Endothelial cell of umbilical vein (primary cell): Measurements from ENCODE around the gene PEDS1. TPM values are rescaled to one million over a fixed set of nuclear protein-coding genes. Genes with fewer than 3 reads are reported as not detected.

Experiments
- BruUV-seq: library from RNA; stranded (reverse); fragments of 400-500 nt; replicated peaks from 2 replicates; lab custom pipeline; 2021; lab: Mats Ljungman, UMichigan
- CTCF ChIA-PET: fragments of 300-600, 350-600 bp; sonication (Branson Sonifier 250); formaldehyde crosslinking; loops from one replicate; lab custom pipeline; 2021; ENCODE audit warnings: antibody characterized with exemption, inconsistent platforms; lab: Charles Lee
- POLR2A ChIA-PET: fragments of 300-600, 350-600 bp; sonication (Branson Sonifier 250); formaldehyde crosslinking; loops from one replicate; lab custom pipeline; 2021; ENCODE audit warnings: antibody characterized with exemption, inconsistent platforms; lab: Charles Lee
- DNase-seq: peaks from one replicate; pipeline ENCODE4 v3.0.0-alpha.2; 2011; ENCODE audit warnings: low read depth, low spot score
- FAIRE-seq: peaks from 2 replicates; lab custom pipeline; 2011; peaks lifted over from hg19 to GRCh38; lab: Jason Lieb, UNC
- H2AFZ ChIP-seq: 2 replicates; pipeline ENCODE4 v1.6.0; 2012; ENCODE audit warnings: low read depth, low read length, control low read depth, inconsistent platforms
- H3K27ac ChIP-seq: 2 replicates; pipeline ENCODE4 v1.5.1; 2011; ENCODE audit warnings: low read depth, mild to moderate bottlenecking, control low read depth, low read length, moderate library complexity; ENCODE audit not compliant: insufficient read depth
- H3K27me3 ChIP-seq, 2 experiments: 2 replicates each; pipeline versions ENCODE4 v1.6.0 to v1.6.1; 2011; ENCODE audit warnings: low read length in 2 of 2, mixed read lengths in 1 of 2; ENCODE audit not compliant: control insufficient read depth in 2 of 2, insufficient read depth in 2 of 2
- H3K36me3 ChIP-seq, 2 experiments: 2 replicates in 1 of 2; 3 replicates in 1 of 2; pipeline ENCODE4 v1.5.1; 2011; ENCODE audit warnings: low read length in 2 of 2, mild to moderate bottlenecking in 1 of 2, moderate library complexity in 1 of 2; ENCODE audit not compliant: control insufficient read depth in 2 of 2, insufficient read depth in 2 of 2; ENCODE audit errors: extremely low read depth in 1 of 2
- H3K4me1 ChIP-seq: 3 replicates; pipeline ENCODE4 v1.5.1; 2011; ENCODE audit warnings: mild to moderate bottlenecking, low read length; ENCODE audit not compliant: control insufficient read depth, insufficient read depth; ENCODE audit errors: extremely low read depth
- H3K4me2 ChIP-seq: 2 replicates; pipeline ENCODE4 v1.6.1; 2011; ENCODE audit warnings: low read length, control low read depth, mixed read lengths; ENCODE audit not compliant: insufficient read depth
- H3K4me3 ChIP-seq, 3 experiments: fragments of 200-600 bp in 1 of 3; sonication (generic), shearing (Covaris generic) in 1 of 3; replicated peaks in 1 of 3; 2 replicates each; pipeline ENCODE4 v1.5.1; 2011 to 2016; ENCODE audit warnings: control low read depth in 3 of 3, low read length in 3 of 3, mild to moderate bottlenecking in 2 of 3, inconsistent platforms in 1 of 3, low read depth in 1 of 3, moderate library complexity in 1 of 3; ENCODE audit not compliant: insufficient read depth in 1 of 3
- H3K79me2 ChIP-seq: 2 replicates; pipeline ENCODE4 v1.6.0; 2012; ENCODE audit warnings: low read length, inconsistent platforms; ENCODE audit not compliant: control insufficient read depth, insufficient read depth
- H3K9ac ChIP-seq: replicated peaks from 2 replicates; pipeline ENCODE3; 2011; ENCODE audit warnings: low read length, control low read depth; ENCODE audit not compliant: insufficient read depth; ENCODE audit errors: extremely low read depth
- H3K9me1 ChIP-seq: replicated peaks from 3 replicates; pipeline ENCODE4 v1.6.0; 2011; ENCODE audit warnings: mild to moderate bottlenecking, low read length; ENCODE audit not compliant: control insufficient read depth, insufficient read depth; ENCODE audit errors: extremely low read depth
- H3K9me3 ChIP-seq: replicated peaks from 2 replicates; pipeline ENCODE4 v1.5.1; 2012; ENCODE audit warnings: low read length, inconsistent platforms; ENCODE audit not compliant: control insufficient read depth, insufficient read depth
- H4K20me1 ChIP-seq: replicated peaks from 2 replicates; pipeline ENCODE3; 2011; ENCODE audit warnings: mild to moderate bottlenecking, low read length; ENCODE audit not compliant: control insufficient read depth, insufficient read depth; ENCODE audit errors: extremely low read depth
- EZH2 ChIP-seq: IDR thresholded peaks from 2 replicates; pipeline ENCODE4 v1.6.1; 2012; ENCODE audit warnings: borderline replicate concordance, low read depth, mild to moderate bottlenecking, moderate library complexity, low read length, inconsistent platforms; ENCODE audit not compliant: severe bottlenecking
- FOS ChIP-seq: IDR thresholded peaks from 2 replicates; pipeline ENCODE4 v1.6.1; 2011; ENCODE audit warnings: mild to moderate bottlenecking, low read length, moderate library complexity, borderline replicate concordance; ENCODE audit not compliant: insufficient read depth
- GATA2 ChIP-seq: IDR thresholded peaks from 2 replicates; pipeline ENCODE4 v1.7.0; 2011; ENCODE audit warnings: low read depth, mild to moderate bottlenecking, moderate library complexity, mixed read lengths, low read length; ENCODE audit not compliant: insufficient read length, insufficient read depth
- JUN ChIP-seq: IDR thresholded peaks from 2 replicates; pipeline ENCODE4 v1.6.1; 2011; ENCODE audit warnings: borderline replicate concordance, low read depth; ENCODE audit not compliant: insufficient read length, insufficient read depth
- MYC ChIP-seq: IDR thresholded peaks from one replicate; pipeline ENCODE4 v1.6.1; 2011; ENCODE audit warnings: mild to moderate bottlenecking, low read depth, low read length
- POLR2A ChIP-seq: IDR thresholded peaks from 2 replicates; pipeline ENCODE4 v1.6.1; 2012; ENCODE audit warnings: low read depth, mild to moderate bottlenecking, control low read depth, low read length
- POLR2AphosphoS5 ChIP-seq: IDR thresholded peaks from 2 replicates; pipeline ENCODE4 v1.6.1; 2012; ENCODE audit warnings: low read depth, mild to moderate bottlenecking, control low read depth, low read length, moderate library complexity; ENCODE audit not compliant: insufficient read depth
- dilution Hi-C: fragments of 300-500 bp; cut with MboI; formaldehyde crosslinking; loops from one replicate; pipeline ENCODE4 v1.15.0; 2019; ENCODE audit warnings: low sequenced_read_pairs; ENCODE audit not compliant: extremely low pct_ligation_motif_present
- intact Hi-C: fragments of 100-400 bp; cut with micrococcal nuclease; formaldehyde crosslinking; loops from one replicate; pipeline ENCODE4 v1.10.0; 2022
- polyA plus RNA-seq, 4 experiments: library from polyadenylated mRNA; depleted of rRNA in 3 of 4; stranded (reverse) in 3 of 4; unstranded in 1 of 4; fragments of >200 nt; gene quantifications; 2 replicates each; pipeline versions ENCODE4 v1.2.1 to v1.2.3, GENCODE V29; 2011 to 2012; ENCODE audit warnings: missing spikeins in 1 of 4
- total RNA-seq: library from RNA; stranded (reverse); gene quantifications from 2 replicates; pipeline ENCODE4 v1.2.3, GENCODE V29; 2021
- TF ChIP-seq, protein P1 (sequence below): IDR thresholded peaks from 2 replicates; pipeline ENCODE4 v1.6.1; 2011; ENCODE audit not compliant: insufficient read depth, insufficient read length
- TF ChIP-seq, protein P2 (sequence below), 2 donors: IDR thresholded peaks; 1 replicate in 1 of 2; 2 replicates in 1 of 2; pipeline ENCODE4 v1.5.1; 2011; ENCODE audit warnings: low read length in 2 of 2, mild to moderate bottlenecking in 2 of 2, moderate library complexity in 2 of 2, control low read depth in 1 of 2, inconsistent platforms in 1 of 2, low read depth in 1 of 2; ENCODE audit not compliant: insufficient read depth in 1 of 2; ENCODE audit errors: extremely low read depth in 1 of 2

The PEDS1 gene
- total and polyA plus RNA-seq, 2 donors (not counting 3 experiments of a cell fraction or from before 2014, with no cell fraction given) = 62.7 to 131 TPM

DNA sequence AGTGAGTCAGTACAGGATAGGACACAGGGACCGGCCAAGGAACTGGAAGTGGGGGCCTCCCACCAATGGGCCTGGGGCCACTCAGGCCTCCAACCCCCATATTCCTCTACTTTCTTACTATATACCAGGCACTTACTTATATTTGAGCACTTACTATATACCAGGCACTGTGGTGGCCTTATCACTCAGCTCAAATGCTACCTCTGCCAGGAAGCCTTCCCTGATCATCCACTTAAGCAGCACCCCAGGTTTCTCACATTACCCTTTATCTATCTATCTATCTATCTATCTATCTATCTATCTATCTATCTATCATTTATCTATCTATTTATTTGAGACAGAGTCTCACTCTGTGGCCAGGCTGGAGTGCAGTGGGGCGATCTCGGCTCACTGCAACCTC lies 28.2 kb downstream of the PEDS1 start:
- DNase-seq (no peak), FAIRE-seq (no peak)
- Histone ChIP-seq H3K4me2 (no peak overlapping the region), H3K4me1 (no peaks in the 10 kb centered on the region), H3K27me3 (no peaks in the 10 kb centered on the region), H3K27ac (no peak overlapping the region), H2AFZ (no peak overlapping the region), H3K79me2 (peaks cover 7% of the 10 kb centered on the region), H3K4me3 (no peak overlapping the region), H3K9me1 (no peaks in the 10 kb centered on the region), H3K36me3 (peaks cover 24 to 58% of the 10 kb centered on the region in 2 experiments), H3K9ac (no peak overlapping the region), H3K9me3 (no peaks in the 10 kb centered on the region), H4K20me1 (no peaks in the 10 kb centered on the region)
- CTCF ChIA-PET = interaction anchor here (1.1 to 10.7 kb wide), 4 partner anchors 8 to 54 kb away, joined by 3 to 309 read pairs (median 7); no protein-coding TSS in a partner anchor
- dilution Hi-C loops (no loop called here), intact Hi-C loops (no loop called here)
- POLR2A ChIA-PET = no interaction called here
- TF ChIP-seq, protein P1, sequence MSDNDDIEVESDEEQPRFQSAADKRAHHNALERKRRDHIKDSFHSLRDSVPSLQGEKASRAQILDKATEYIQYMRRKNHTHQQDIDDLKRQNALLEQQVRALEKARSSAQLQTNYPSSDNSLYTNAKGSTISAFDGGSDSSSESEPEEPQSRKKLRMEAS = no peak
- TF ChIP-seq MYC (no peak), POLR2A (no peak), JUN (no peak), FOS (no peak), EZH2 (no peak), GATA2 (no peak), POLR2AphosphoS5 (no peak)
- TF ChIP-seq, protein P2, sequence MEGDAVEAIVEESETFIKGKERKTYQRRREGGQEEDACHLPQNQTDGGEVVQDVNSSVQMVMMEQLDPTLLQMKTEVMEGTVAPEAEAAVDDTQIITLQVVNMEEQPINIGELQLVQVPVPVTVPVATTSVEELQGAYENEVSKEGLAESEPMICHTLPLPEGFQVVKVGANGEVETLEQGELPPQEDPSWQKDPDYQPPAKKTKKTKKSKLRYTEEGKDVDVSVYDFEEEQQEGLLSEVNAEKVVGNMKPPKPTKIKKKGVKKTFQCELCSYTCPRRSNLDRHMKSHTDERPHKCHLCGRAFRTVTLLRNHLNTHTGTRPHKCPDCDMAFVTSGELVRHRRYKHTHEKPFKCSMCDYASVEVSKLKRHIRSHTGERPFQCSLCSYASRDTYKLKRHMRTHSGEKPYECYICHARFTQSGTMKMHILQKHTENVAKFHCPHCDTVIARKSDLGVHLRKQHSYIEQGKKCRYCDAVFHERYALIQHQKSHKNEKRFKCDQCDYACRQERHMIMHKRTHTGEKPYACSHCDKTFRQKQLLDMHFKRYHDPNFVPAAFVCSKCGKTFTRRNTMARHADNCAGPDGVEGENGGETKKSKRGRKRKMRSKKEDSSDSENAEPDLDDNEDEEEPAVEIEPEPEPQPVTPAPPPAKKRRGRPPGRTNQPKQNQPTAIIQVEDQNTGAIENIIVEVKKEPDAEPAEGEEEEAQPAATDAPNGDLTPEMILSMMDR (IDR thresholded peaks at IDR 0.05; ENCODE audit: extremely low read depth in 1 of 2, insufficient read depth in 1 of 2, low read depth in 1 of 2, low read length in 2 of 2) = no peak
- BruUV-seq = no TSS peak
